HT-29 (cell line): ENCODE measurements around the gene DAB2IP. TPM values are rescaled to one million over a fixed set of nuclear protein-coding genes. Genes with fewer than 3 reads are reported as not detected.

ENCODE experiments used
- DNase-seq: peaks from one replicate; pipeline ENCODE4 v3.0.0-alpha.2; 2015; ENCODE audit warnings: low spot score
- total RNA-seq: library from RNA; depleted of rRNA; stranded (reverse); fragments of >200 nt; shearing (Covaris generic); gene quantifications from 2 replicates; pipeline ENCODE4 v1.2.3, GENCODE V29; 2014

Gene DAB2IP
- total RNA-seq, 1 experiment from 2014 or later: 58.1 TPM

DNA sequence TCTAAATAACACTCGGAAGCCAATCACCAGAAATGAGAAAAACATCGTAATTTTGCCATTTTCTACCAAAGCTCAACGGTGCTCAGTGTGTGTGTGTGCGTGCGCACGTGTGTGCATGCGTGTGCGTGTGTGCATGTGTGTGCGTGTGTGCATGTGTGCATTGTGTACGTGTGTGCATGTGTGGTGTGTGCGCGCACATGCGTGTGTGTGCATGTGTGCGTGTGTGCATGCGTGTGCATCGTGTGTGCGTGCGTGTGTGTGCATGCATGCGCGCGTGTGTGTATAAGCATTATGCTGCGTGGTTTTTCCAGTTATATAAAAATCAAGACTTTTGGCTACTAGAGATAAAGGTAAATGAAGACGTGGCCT is 165.0 kb downstream of the DAB2IP start:
- DNase-seq: no peak

DNA sequence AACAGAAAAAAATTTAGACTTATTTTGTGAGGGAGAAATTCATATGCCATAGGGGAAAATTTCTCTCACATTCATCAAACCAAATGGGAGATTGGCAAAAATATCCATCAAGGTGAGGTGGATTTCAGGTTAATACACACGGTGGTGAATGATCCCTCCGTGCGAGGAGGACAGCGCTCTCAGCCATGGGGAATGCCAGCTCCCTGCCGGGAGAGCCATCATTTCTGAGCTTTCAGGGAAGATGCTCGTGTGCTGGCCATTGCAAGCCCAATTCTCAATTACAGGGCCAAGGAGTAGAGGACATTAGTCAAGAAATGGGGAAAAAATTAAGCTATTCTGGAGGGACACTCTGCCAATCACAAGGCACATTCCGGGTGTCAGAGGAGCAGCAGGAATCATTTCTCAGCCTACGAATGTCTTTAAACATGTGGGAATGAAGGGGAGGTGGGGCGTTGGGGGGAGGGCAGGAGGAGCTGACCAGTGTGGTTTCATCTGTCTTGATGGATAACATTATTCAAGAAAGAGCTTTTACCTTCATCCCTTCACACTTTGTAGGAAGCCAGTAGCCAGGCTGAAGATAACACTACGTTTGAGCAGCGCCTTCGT is 165.5 kb downstream of the DAB2IP start:
- no peak for DNase-seq

DNA sequence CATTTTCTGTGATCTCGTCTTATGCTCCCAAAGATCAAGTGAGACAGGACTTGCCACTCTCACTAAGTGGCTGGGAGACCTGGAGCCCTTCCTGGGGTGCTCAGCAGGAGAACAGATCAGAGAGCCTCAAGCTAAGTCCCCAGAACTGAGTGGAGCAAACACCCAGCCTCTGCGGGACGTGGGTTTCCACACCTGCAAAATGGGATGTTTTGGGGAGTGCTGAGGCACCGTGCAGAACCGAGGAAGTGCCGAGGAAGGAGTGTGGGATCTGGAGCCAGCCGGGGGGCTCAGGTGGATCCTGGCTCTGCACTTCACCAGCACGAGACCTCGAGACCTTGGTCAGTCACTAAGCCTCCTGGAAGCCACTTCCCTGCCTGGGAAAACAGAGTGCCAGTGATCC is 166.0 kb downstream of the DAB2IP start:
- DNase-seq: no peak

DNA sequence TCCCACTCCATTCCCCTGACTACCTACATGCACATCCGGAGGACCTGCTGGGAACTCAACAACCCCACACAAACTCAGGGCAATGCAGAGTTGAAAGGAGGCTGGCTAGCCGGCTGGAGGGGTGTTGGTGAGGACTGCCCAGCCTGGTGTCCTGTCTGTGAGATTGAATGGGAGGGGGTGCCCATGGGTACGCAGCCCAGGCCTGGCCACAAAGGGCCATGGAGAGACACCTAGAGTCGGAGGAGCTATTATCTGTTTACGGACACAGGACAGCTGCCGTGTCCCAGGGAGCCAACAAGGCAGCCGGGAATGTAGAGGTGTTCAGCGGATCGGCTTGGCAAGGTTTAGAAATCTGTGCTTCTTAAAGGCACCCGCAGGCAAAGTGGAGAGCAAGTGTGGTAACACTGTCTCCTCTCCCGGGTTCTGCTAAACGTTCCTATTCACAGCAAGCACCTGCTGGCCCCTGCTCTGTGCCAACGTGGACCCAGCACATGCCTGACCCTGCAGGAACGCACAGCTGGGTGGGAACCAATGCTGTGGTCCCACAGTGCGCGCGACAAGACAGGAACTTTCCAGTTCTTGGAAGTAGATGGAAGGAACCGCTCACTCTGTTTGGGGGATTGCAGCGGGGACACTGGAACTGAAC is 166.7 kb downstream of the DAB2IP start:
- no peak for DNase-seq

DNA sequence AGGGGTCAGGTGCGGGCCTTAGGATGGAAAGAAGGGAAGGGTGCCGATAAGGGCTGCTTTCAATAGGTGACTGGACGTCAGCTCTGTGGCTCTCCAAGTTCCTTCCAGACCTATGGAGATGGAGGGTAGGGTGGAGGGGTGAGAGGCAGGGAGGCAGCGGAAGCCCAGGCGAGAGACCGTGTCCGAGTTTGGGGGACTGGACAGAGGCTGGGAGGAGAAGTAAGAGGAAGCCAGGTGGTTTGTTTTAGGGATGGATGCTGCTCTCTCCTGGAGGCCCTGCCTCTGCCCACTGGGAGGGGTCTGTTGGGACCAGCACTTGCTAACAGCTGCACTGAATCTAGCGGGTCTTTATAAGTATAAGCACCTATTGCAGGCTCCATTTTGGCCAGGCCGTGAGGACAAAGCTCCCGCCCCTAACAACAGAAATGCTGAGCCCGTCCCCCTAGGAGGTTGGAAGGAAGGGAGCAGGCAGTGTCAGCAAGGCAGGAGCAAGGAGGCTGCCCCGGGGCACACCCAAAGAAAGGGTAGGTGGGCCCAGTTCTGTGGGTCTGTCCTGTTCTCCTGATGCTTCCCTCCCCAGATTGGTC is 167.5 kb downstream of the DAB2IP start:
- no peak for DNase-seq

DNA sequence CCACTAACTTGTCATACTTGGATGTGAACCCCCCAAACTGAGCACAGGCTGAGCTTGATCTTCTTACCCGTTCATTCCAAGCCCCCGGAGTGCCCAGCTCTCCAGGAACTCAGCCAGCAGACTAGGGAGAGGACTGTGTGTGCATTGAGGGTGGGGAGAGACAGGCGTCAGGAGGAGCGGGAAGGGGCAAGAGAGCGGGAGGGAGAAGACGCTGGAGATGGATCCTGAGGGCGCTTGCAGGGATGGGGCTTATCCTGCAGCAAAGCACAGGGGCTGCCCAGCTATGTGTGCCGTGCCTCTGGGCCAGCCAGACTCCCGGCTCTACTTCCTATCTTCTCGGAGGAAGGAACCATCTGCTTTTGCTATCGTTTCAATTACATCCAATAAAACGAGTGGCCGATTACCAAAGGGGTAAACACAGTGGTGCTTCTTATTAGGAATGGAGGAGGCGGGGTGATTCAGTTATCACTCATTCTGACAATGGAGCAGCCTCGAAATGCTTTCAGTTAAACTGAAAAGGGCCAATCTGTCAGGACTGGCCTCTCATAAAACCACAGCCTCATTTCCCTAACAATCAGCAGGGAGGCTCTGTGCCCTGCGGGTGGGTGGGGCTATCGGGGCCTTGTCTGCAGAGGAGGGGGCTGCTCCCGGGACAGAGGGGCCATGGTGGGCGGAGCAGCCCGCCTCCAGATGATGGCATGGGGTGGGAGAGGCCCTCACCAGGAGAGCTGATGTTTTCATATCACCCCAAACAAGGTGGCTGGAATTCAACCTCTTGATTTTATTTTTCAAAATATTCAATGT is 168.2 kb downstream of the DAB2IP start:
- no peak for DNase-seq

DNA sequence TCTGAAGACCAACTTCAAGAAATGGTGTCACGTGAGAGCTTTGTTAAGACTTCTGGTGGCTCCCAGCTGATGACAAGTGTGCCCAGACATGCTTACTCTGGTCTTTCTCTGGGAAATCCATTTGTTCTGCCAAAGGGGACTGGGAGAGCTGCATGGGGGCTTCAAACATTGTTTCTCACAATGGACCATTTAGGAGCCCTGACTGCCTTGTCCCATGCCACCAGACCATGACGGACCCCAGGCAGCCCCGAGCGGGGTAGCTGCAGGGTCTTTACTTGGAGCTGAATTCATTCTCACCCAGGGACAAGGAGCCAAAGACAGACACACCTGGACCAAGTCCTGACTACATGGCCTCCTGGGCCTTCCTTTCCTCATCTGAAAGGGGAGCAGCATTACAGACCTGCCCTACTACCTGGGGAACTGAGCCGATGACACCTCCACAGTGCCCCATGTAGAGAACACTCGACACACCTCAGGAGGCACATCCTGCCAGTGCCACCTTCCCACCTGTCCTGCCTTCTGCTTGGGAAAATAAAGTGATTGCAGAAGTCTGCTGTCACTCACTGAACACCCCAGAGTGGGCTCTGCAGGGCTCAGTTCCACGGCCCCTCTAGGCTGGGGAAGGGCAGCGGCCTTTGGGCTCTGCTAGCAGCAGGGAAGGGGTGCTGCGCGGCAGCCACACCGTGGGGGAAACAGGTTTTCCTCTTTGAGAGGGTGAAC is 169.0 kb downstream of the DAB2IP start:
- DNase-seq: no peak

DNA sequence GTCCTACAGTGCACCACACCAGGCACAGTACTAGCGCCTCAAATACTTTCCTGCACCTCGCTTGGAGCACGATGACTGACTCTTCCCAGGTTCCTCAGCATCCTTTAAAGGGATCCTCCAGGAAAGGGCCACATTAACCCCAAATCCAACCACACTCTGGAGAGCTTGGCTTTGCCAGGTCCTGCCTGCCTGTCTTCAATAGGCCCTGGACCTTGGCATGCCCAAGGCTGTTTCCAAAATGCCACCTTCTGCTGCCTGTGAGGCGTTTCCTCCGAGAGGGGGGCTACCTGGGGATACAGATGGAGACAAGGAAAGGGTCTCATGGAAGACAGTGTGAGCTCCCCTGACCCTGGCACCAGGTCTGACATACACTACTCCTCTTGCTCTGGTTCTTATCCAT is 169.9 kb downstream of the DAB2IP start:
- DNase-seq: no peak

DNA sequence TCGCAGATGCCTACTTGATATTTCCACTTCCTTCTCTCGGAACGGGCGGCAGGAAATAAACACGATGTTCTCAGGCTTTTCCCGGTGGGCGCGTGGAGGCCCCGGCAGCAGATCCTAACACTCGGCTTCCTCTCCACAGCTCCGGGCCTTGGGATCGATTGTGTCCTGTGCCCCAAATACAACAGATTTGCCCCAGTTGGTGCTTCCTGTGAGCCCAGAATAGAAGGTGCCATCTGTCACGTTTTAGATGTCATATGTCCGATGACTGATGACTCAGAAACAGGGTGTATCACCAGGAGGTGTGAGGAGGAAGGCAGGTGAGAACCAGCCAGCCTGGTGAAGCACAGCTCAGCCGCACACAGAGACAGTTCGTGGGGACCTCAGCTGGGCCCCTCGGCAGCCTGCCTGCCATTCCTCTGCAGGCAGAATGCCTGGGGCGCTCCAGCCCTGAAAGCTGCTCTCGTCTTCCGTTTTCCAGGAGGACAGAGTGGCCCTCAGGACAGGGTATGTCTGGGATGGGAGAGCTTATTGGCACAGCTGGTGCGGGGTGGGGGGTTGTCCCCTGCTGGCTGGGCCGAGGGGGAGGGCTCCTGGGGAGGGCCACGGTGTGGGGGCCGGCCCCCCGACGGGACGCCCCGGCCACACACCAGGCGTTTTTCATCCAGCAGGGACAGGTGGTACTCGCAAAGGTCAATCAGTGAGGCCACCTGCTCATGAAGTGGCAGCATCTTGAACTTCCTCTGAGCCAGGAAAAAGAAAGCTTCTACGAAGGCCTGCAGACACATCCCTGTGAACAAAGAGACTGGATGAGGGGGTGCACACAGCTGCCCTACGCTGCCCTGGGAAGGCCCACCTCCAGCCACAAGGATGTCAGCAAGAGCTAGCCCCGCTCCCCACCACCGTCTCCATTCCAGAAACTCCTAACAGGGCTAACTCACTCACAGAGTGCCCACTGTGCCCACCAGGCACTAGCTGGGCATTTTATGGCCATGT is 171.0 kb downstream of the DAB2IP start:
- no peak for DNase-seq

DNA sequence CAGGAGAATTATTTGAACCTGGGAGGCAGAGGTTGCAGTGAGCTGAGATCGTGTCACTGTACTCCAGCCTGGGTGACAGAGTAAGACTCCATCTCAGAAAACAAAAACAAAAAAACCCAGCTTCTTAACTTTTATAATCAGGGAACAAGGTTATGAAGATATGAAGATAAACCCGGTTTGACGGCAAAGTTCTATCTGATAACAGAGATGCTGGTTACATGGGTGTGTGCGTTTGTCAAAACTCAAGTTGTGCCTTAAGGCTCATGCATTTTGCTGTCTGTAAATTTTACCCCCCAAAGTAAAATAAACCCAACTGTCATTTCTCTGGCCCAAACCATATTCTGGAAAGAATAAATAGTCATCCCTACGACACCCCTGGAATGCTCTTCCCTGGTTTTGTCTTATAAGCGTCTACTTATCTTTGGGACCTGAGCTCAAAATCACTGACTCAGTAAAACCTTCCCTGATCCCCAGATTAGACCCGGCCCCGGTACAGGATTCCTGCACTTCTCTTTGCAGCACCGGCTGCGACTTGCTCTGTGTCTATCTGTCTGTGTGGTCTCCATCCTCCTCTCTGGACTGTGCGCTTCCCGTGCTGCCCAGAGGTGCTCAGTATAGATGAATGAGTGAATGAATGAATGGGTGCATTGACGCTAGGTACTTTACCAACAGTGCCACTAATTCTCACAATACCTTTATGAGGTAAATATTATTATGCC is 172.2 kb downstream of the DAB2IP start:
- DNase-seq: no peak

DNA sequence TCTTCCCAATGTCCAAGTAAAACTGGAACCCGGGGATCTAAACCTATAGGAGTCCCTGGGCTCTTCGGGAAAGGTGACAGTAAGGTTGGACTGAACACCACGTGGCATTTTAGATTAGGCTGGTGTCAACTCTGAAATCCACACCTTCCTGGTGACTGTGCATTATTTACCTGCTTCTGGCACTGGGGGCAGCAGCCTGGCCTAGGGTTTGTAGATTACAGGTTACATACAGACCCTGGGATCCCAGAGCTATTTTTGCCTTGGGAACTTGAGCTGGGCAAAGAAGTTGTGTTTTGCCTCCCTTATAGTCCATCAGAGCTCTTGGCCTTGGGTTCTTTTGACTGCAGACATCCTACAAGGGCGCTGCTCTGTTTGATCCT is 173.2 kb downstream of the DAB2IP start:
- no peak for DNase-seq

DNA sequence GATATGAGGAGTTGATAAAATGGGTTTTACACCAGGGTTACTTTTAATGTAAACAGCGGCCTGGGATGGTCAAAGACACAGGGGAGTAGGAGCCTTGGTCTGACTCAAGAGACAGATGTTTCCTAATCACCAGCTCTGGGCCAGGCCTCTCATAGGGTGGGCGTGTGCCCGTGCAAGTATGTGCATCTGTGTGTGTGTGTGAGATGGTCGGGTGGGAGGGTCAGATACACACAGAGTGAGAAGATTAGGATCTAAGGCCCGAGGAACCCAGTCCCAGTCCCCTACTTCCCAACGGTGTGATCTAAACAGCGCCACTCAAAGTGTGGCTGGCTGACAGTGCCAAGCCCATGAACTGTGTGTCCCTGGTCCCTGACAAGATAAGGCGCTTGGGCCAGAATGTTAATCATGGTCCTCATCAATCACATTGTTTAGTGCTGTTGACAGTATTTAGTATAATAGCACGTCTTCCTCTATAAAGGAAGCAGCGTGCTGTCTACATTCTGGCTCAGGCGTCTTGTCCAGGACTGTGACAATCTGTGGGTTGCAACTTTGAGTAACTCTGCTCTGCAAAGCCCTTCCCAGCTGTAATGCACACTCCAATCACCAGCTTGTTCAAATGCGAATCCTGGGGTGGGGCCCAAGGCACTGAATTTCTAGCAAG is 173.7 kb downstream of the DAB2IP start:
- no peak for DNase-seq

DNA sequence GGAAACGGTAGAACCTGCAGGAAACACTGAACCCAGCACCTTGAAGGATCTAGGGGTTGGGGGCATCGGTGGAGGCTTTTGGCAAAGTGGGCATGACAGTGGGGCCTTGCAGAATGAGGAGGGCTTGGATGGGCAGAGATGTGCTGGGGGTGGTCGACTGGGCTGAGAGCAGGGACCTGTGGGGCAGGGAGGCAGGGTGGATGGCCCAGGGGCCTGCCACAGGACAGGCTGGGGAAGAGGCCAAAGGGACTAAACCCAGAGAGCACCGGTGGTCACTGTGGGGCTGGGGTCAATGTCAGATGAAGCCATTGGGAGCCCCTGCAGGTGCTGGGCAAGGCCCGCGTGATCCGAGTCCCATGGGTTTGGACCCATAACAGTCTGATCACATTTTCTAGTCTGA is 175.3 kb downstream of the DAB2IP start:
- no peak for DNase-seq

DNA sequence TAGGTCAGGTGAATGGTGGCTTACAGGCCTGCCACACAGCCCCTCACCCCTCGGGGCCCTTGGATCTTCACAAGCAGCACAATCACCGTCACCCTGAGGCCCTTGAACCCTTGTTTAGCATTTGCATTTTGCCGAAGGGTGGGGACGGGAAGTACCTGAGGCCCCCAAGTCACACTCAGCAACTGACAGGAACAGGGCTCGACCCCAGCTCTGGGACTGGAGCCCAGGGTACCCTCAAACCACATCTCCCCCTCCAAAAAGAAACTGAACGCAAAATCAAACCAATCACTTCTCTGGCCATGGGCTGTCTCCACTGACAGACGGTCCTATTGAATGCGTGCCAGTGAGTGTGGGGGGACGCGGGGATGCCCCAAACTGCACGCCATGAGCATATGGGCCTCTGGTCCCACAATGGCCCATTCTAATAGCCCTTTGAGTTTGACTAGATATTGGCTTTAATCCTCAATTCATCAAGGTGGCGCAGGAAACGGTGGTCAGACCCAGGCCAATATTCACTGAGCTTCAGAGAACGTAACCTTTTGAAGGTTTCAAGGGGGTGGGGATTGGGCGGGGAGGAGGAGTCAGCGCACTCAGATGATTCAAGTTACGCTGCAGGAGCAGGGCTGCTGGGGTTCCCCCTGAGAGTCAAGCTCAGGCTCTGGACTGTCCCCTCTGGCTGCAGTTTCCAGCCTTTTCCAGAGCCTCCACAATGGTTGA is 176.0 kb downstream of the DAB2IP start:
- DNase-seq: no peak

DNA sequence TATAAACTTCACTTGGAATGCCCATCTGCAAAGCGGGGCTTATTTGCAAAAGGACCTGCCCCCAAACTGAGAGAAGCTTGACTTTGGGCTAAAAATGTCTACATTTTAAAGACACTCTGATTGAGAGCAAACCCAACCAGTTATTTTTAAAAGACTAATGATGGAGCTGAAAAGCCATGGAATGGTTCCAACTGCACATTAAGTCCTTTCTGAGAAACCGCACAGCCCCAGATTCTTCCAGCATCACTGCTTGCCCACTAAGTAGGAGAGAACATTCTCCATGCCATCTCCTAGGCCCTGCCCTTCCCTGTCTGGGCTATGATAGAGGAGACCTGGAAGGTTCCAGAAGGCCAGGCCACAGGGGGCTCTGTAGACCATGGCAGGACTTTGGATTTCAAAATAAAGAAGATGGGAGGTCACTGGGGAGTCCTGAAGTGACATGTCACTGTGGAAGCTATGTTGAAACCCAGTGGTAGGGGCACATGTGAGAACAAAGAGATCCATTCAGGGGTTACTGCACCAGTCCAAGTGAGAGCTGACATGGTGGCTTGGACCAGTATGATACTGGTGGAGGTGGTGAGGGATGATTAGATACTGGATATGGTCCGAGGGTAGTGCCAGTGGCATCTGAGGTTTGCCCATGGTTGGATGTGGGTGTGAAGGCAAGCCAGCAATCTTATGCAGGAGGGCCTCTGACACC is 179.2 kb downstream of the DAB2IP start:
- DNase-seq: no peak

DNA sequence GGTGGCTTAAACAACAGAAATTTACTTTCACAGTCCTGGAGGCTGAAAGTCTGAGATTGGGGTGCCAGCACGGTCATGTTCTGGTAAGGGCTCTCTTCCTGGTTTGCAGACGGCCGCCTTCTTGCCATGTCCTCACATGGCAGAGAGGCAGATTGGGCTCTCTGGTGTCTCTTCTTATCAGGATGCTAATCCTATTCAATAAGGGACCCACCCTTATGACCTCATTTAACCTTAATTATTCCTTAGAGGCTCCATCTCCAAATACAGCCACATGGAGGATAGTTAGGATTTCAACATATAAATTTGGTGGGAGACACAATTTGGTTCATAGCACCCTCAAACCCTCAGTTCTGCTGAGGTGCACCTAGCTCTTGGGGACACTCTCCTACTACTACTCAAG is 180.4 kb downstream of the DAB2IP start:
- DNase-seq: no peak

DNA sequence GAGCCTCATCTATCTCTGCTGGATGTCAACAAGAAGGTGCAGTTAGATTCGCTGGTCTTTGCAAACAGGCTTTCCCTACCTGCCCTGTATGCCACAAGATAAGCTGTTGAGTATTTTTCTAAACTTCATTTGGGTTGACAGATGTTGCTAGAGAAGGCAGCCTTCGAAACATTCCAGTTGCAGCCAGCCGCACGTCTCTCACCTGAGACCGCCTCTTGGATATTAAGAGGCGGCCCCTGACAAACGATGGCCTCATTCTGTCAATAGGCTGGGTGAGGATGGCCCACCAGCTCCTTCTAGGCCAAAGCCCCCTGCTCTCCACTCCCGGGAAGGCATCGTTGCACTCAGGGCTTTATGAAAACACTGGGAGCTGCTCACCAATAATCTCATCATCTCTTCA is 181.6 kb downstream of the DAB2IP start:
- no peak for DNase-seq
